ENCODE data around the gene COX17. TPM values are rescaled to one million over a fixed set of nuclear protein-coding genes. Genes with fewer than 3 reads are reported as not detected.
A peak's percentile ranks its signal among the peaks of the same experiment; 100 is the strongest.

COX17 gene
- polyA plus RNA-seq, 3 donors: 23.0 to 83.6 (median 81.6) TPM

DNA sequence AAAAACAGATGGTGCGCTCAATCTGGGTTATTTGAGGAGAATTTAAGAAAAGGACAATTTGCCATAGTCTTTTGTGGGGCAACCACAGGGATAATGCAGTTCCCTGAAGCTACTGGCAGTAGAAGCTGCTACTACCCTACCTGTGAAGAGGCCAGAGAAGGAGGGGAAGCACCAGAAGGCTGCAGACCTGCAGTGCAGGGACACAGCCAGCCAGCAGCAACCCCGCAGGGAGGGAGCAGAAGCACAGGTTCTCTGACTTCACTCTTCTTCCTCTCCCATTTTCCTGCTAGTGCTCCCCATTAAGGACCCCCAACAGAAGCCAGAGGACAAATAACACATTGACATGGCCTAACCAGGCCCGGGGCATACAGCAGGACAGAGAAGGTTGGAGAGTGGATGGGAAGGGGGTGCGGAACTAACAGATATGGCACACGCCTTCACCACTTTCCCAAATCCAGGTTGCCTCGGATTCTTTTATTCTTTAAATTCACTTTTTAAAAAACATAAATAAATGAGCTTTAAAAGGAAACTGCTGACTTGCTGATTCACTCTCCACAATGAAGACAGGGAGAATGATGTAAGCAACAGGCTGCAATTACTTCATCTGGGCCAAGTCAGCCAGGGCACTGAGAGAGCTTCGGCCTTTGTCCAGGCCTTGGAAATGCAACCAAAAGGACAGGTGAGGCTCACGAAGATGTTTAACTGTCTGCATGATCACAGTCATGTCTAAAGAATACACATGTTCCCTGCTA is 46.9 kb downstream of the COX17 start:
- TF ChIP-seq, protein P1, sequence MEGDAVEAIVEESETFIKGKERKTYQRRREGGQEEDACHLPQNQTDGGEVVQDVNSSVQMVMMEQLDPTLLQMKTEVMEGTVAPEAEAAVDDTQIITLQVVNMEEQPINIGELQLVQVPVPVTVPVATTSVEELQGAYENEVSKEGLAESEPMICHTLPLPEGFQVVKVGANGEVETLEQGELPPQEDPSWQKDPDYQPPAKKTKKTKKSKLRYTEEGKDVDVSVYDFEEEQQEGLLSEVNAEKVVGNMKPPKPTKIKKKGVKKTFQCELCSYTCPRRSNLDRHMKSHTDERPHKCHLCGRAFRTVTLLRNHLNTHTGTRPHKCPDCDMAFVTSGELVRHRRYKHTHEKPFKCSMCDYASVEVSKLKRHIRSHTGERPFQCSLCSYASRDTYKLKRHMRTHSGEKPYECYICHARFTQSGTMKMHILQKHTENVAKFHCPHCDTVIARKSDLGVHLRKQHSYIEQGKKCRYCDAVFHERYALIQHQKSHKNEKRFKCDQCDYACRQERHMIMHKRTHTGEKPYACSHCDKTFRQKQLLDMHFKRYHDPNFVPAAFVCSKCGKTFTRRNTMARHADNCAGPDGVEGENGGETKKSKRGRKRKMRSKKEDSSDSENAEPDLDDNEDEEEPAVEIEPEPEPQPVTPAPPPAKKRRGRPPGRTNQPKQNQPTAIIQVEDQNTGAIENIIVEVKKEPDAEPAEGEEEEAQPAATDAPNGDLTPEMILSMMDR (IDR thresholded peaks at IDR 0.05): no peak
- no peaks in the 10 kb centered on the region for H3K9me3 ChIP-seq (replicated peaks in 1 of 2; ENCODE audit: control insufficient read depth in 1 of 2, insufficient read depth in 1 of 2, low read length in 2 of 2)
- H3K4me2 ChIP-seq (replicated peaks; ENCODE audit: extremely low read depth, low read length, poor library complexity, severe bottlenecking): peak overlapping the region; percentile 32
- Mint-ChIP-seq H3K27me3 (ENCODE audit: low read depth in 3 of 3) (peaks cover 0 to 6% (median 4%) of the 10 kb centered on the region in 3 donors), H3K27ac (peak overlapping the region; percentile 94 to 100 (median 98)), H3K4me1 (peaks cover 69% of the 10 kb centered on the region), H3K9me3 (peaks cover 0 to 6% (median 0%) of the 10 kb centered on the region in 7 donors), H3K4me3 (peak overlapping the region in 1 of 2 donors; percentile 61), H3K36me3 (peaks cover 0 to 8% of the 10 kb centered on the region in 2 donors)
- no peaks in the 10 kb centered on the region for H3K36me3 ChIP-seq (replicated peaks in 1 of 2; ENCODE audit: control insufficient read depth in 1 of 2, insufficient read depth in 2 of 2, low read length in 2 of 2)
- DNase-seq: peak; percentile 74 to 89 (median 77)
- peak overlapping the region in 1 of 3 experiments; percentile 37 for H3K4me3 ChIP-seq (replicated peaks in 1 of 3; ENCODE audit: low read depth in 2 of 3, low read length in 3 of 3)
- no peak overlapping the region for H2AFZ ChIP-seq (ENCODE audit: insufficient read depth, low read depth, low read length, poor library complexity, severe bottlenecking)
- H4K20me1 ChIP-seq (ENCODE audit: insufficient read depth, low read length): no peaks in the 10 kb centered on the region
- peak overlapping the region; percentile 90 to 93 for H3K27ac ChIP-seq (ENCODE audit: low read depth in 1 of 2, low read length in 2 of 2)
- WGBS (ENCODE audit: insufficient coverage): 13% methylated on average over 2 of the region's 8 CpGs
- H3K9ac ChIP-seq (ENCODE audit: insufficient read depth, low read length, poor library complexity, severe bottlenecking): peak overlapping the region; percentile 59
- H3K79me2 ChIP-seq (ENCODE audit: insufficient read depth, low read length): no peaks in the 10 kb centered on the region
- no peaks in the 10 kb centered on the region for H3K27me3 ChIP-seq (ENCODE audit: control insufficient read depth in 2 of 2, insufficient read depth in 2 of 2, low read length in 2 of 2)
- peaks cover 70 to 72% of the 10 kb centered on the region in 2 donors for H3K4me1 ChIP-seq (ENCODE audit: control insufficient read depth in 1 of 2, insufficient read depth in 2 of 2, low read length in 2 of 2)
- intact Hi-C loops (cut with micrococcal nuclease): no loop called here

DNA sequence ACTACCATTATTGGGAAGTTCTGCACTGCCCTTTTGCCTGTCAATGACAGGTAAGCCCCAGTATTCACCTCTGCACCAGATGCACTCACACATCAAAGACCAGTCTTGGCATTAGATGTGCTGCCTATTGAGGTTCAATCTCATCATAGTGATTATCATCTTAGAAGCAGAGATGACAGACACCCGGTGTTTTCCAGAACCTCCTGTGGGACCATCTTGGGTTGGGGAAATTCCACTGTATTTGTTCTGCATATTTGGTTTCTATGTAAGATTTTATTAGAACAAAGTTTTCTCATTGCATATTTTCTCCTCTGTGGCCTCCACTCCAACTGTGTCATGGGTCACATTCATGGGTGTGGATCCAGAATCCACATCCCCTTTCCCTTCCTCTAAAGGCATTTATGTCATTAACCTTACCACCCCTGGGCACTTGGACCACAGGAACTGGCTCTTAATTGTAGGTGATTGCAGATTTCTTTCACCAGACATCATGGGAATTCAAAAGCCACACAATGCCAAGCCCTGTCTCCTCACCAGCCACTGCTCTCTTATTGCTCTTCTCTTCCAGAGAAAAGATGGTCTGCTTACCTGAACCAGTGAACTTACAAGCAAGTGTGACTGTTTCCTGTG is 48.3 kb downstream of the COX17 start:
- H2AFZ ChIP-seq (ENCODE audit: insufficient read depth, low read depth, low read length, poor library complexity, severe bottlenecking): no peak overlapping the region
- H3K4me1 ChIP-seq (ENCODE audit: control insufficient read depth in 1 of 2, insufficient read depth in 2 of 2, low read length in 2 of 2): peaks cover 79 to 83% of the 10 kb centered on the region in 2 donors
- Mint-ChIP-seq H3K4me1 (peaks cover 75% of the 10 kb centered on the region), H3K27me3 (ENCODE audit: low read depth in 3 of 3) (peaks cover 0 to 6% (median 4%) of the 10 kb centered on the region in 3 donors), H3K36me3 (peaks cover 0 to 8% of the 10 kb centered on the region in 2 donors), H3K9me3 (peaks cover 0 to 7% (median 0%) of the 10 kb centered on the region in 7 donors), H3K4me3 (peak overlapping the region in 1 of 2 donors; percentile 53), H3K27ac (peak overlapping the region; percentile 87 to 100 (median 94))
- H3K36me3 ChIP-seq (replicated peaks in 1 of 2; ENCODE audit: control insufficient read depth in 1 of 2, insufficient read depth in 2 of 2, low read length in 2 of 2): no peaks in the 10 kb centered on the region
- no peaks in the 10 kb centered on the region for H4K20me1 ChIP-seq (ENCODE audit: insufficient read depth, low read length)
- TF ChIP-seq, protein P1 (IDR thresholded peaks at IDR 0.05): no peak
- H3K4me2 ChIP-seq (replicated peaks; ENCODE audit: extremely low read depth, low read length, poor library complexity, severe bottlenecking): peak overlapping the region; percentile 9
- H3K9ac ChIP-seq (ENCODE audit: insufficient read depth, low read length, poor library complexity, severe bottlenecking): peak overlapping the region; percentile 5
- H3K79me2 ChIP-seq (ENCODE audit: insufficient read depth, low read length): no peaks in the 10 kb centered on the region
- H3K4me3 ChIP-seq (replicated peaks in 1 of 3; ENCODE audit: low read depth in 2 of 3, low read length in 3 of 3): peak overlapping the region in 1 of 3 experiments; percentile 23
- peak overlapping the region; percentile 63 to 93 for H3K27ac ChIP-seq (ENCODE audit: low read depth in 1 of 2, low read length in 2 of 2)
- peak; percentile 44 to 86 (median 76) for DNase-seq
- intact Hi-C loops (cut with micrococcal nuclease): loop anchor here in 1 of 2 donors (1.0 kb wide), 1 partner anchor 9 kb away; no protein-coding TSS in a partner anchor
- no peaks in the 10 kb centered on the region for H3K27me3 ChIP-seq (ENCODE audit: control insufficient read depth in 2 of 2, insufficient read depth in 2 of 2, low read length in 2 of 2)
- no peaks in the 10 kb centered on the region for H3K9me3 ChIP-seq (replicated peaks in 1 of 2; ENCODE audit: control insufficient read depth in 1 of 2, insufficient read depth in 1 of 2, low read length in 2 of 2)
- WGBS (ENCODE audit: insufficient coverage): no CpG with 5 or more reads among the region's 1 CpG
